HG02678 (cell line): ENCODE measurements around the gene UMOD.

ENCODE experiments used
- ATAC-seq: cut with Tn5 transposase; IDR thresholded peaks from one replicate; pipeline ENCODE4 v1.9.1; 2021; ENCODE audit warnings: mild to moderate bottlenecking, moderate library complexity; ENCODE audit not compliant: unreplicated experiment

Gene UMOD

DNA sequence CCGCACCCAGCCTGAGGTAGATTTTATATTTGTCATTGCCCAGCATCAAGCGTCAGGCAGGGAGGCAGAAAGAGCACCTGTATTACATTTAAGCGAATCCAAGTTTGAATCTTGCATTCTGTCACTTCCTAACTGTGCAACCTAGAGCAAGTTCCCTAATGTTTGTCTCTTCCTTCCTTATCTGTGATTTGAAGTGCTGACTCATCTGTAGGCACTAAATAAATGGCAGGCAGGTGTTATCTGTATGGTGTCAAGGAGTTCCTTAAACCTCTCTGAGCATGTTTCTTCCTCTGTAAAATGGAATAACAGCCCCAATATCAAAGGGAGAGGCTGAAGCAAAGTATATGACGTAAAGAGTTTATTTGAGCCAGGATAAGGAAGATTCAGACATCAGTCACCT, 49.5 kb downstream of the UMOD start:
- ATAC-seq, result no peak

DNA sequence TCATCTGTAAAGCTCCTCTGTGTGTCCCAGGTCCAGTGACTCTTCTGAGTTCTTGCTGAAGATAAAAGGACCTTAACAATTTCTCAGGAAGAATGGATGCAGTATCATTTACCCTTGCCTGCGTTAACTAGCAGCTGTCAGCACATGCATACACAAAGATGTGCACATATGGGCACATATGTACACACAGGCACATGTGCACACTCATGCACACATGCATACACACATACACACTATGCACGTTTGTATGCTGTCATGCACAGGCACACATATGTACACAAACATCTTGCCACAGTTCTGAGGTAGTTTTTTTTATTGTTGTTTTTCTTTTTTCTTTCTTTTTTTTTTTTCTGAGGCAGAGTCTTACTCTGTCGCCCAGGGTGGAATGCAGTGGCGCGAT, 50.1 kb downstream of the UMOD start:
- no peak for ATAC-seq

DNA sequence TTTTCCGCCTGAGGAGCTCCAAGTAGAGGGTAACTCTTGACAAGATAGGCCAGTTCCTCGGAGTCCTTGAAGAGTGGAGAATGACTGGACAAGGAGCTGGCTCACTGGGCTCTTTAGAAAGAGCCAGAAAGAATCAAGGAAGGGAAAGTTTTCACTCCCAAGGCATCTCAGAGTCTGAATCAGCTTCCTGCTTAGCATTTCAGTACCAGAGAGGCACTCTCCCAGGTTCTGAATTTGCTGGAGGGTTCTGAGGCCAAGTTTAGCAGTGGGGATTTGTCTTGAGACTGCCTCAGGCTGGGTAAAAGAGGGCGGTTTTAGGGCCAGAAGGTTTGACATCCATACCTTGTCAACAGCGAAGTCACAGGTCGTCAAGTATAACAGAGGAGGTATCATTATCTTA, 50.7 kb downstream of the UMOD start:
- ATAC-seq, result no peak

DNA sequence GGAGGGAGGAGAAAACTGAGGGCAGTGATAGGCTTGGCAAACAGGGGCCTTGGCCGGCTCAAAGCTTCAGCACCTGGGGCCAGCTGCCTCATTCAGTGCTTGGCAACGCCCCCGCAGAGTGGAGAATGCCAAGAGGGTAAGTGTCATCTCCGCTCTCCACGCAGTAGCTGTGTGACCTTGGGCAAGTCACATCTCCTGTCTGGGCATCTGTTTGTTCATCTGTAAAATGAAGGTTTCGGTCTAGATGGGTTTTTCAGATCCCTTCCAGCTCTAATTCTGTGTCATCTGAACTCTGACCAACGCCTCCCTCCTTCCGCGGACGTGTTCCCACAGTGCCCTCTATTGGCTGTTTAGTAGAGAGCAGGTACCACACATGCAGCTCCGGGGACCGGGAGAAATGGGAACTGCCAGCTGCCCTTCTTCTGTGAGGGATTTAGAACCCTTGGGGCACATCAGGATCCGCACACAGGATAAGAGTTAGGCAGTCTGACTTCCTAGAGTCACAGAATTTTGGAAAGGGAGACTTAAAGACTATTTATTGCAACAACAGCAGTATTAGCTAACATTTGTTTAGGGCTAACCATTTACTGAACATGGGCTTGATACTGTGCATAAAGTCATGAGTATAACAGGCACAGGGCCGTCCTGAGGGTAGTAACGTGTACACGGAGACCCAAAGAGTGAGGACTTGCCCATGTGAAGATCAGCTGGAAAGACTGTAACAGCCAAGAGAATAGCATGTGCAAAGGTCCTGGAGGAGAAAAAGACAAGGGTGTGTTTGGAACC, 52.0 kb downstream of the UMOD start:
- peak; percentile 64 for ATAC-seq

DNA sequence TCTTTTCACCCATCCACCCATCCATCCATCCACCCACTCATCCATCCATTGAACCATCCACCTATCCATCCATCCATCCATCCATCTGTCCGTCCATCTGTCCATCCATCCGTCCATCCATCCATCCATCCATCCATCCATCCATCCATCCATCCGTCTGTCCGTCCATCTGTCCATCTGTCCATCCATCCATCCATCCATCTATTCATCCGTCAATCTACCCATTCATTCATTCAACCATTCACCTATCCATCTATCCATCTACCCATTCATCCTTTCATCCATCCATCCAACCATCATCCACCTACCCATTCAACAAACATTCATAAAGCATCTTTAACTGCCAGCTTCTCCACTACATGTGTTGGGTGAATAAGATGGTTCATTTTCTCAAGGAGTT, 54.1 kb downstream of the UMOD start:
- ATAC-seq, result no peak

DNA sequence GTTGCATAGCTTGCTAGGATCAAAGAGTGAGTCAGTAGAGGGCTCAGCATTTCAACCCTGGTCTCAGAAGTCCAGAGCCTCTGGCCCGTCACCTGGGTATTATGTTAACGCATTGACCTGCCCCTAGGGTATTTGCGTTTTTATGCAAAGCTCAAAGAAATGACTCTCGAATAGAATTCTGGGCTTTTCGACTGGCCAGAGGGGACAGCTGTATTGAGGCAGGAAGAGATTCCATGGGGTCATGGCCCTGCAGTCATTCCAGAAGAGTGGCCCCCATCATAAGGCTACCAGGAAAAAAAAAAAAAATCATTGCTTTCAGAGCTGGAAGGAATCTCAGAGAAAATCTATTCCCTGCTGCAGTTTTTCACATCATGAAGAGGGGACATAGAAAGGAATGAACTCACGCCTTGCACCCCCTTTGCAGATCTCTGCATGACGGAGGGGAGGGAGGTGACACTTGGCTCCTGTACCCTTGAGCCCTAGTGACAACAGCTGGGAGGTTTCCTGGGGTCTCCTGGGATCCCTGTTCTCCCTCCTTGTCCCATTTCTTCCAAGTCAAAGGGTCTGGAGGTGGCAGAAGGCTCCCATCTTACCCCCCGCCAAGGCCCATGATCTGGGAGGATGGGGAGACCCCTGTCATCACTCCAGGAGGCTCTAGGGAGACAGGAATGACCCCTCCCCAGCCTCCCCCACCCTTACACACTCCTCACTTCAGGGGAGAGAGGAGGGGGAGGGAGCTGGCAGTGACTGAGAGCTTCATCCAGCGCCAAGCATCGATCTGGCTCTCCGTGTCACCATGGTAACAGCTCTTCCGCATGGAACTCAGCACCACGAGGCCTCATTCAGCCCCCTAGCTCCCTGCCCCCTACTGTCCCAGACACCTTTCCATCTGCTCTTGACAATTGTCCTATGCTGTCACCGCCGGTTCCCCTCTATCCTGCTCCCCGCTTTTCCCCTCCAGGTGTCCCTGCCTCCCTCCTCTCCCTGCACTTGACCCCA, 61.0 kb downstream of the UMOD start:
- no peak for ATAC-seq

DNA sequence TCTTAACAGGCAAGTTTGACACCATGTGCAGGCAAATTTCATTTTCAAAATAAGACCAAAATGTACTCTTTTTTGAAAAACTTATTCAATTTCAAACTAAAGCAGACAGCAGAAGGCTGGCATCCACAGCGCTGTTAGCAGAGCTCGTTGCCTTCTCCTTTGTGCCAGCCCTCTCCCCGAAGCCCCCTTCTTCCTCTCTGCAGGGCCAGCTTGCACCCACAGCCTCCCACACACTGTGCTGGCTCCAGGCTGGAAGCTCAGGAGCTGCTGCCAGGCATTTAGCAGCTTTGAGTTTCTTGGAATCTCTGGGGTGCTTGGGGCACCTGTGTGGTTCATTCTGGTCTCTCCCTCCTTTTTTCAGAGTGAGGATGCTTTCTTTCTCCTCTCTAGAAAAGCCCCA, 62.9 kb downstream of the UMOD start:
- ATAC-seq, result no peak

DNA sequence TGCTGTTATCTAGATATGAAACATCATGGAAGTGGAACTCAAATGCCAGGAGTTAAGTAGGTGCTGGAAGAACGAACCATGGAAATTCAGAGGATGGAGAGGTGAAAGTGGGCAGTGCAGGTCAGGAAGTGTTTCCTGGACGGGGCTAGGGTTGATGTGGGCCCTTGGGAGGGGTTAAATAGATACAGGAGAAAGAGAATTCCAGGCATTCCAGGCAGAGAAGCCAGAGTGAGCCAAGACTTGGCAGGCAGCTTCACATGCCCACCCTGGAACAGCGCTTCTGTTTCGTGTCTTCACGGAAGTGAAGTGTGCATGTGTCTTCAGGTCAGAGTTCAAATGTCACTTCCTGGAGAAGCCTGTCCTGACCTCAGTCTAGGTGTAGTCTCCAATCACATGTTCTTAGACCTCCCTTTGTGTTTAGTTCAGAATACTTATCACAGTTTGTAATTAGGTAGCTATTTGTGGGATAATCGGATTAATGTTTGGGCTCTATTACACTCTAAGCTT, 66.5 kb downstream of the UMOD start:
- ATAC-seq, result no peak
